ENCODE results near the gene RAB11B. TPM values are rescaled to one million over a fixed set of nuclear protein-coding genes. Genes with fewer than 3 reads are reported as not detected.

The RAB11B gene
- total RNA-seq, 1 donor from 2014 or later = 58.2 TPM

DNA sequence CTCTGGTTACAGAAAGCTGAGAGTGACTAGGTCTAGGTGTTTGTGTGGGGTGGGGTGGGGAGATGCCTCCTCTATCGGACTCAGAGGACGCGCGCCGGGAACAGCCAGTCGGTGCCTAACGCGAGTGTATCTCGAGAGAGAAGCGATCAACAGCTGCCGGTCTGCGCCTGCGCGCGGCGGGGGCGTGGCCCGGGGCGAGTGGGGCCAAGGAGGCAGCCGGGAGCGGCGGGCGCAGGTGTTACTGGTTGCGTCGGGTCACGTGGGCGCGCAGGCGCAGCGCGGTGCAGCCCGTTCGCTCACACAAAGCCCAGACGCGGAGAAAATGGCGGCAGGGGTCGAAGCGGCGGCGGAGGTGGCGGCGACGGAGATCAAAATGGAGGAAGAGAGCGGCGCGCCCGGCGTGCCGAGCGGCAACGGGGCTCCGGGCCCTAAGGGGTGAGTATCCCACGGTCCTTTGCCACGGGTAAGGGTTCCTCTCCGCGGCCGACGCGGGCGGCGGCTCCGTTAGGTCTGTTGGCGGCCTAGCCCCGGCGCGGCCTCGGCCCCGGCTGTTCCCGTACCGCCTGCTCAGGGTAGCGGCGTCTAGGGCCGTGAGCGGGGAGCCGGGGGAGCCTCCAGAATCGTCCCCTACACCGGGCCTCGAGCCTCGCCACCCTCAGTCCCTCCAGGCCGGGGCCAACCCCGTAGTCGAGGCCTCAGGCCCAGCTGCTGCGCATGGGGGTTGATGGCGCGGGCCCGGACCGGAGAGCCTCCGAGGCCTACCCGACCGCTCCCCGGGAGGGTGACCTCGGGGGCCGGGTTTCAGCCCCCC is 54.7 kb downstream of the RAB11B start, which contains the start of gene HNRNPM:
TSS of gene HNRNPM (plus strand) at position 299 of the 811 bp plus-strand sequence. CDS start at position 323, 24 bp downstream.
- Histone ChIP-seq H3K36me3 (ENCODE audit: control insufficient read depth, insufficient read depth, low read length) (no peaks in the 10 kb centered on the region), H3K4me3 (ENCODE audit: low read depth, low read length) (peak within 1 kb of the TSS; percentile 96), H3K27me3 (ENCODE audit: control insufficient read depth, insufficient read depth, low read length) (no peaks in the 10 kb centered on the region)
- peak; percentile 89 for DNase-seq (ENCODE audit: low read depth)
- TF ChIP-seq, protein P1, sequence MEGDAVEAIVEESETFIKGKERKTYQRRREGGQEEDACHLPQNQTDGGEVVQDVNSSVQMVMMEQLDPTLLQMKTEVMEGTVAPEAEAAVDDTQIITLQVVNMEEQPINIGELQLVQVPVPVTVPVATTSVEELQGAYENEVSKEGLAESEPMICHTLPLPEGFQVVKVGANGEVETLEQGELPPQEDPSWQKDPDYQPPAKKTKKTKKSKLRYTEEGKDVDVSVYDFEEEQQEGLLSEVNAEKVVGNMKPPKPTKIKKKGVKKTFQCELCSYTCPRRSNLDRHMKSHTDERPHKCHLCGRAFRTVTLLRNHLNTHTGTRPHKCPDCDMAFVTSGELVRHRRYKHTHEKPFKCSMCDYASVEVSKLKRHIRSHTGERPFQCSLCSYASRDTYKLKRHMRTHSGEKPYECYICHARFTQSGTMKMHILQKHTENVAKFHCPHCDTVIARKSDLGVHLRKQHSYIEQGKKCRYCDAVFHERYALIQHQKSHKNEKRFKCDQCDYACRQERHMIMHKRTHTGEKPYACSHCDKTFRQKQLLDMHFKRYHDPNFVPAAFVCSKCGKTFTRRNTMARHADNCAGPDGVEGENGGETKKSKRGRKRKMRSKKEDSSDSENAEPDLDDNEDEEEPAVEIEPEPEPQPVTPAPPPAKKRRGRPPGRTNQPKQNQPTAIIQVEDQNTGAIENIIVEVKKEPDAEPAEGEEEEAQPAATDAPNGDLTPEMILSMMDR (IDR thresholded peaks at IDR 0.05; ENCODE audit: insufficient read depth, low read length, poor library complexity, severe bottlenecking) = no peak

DNA sequence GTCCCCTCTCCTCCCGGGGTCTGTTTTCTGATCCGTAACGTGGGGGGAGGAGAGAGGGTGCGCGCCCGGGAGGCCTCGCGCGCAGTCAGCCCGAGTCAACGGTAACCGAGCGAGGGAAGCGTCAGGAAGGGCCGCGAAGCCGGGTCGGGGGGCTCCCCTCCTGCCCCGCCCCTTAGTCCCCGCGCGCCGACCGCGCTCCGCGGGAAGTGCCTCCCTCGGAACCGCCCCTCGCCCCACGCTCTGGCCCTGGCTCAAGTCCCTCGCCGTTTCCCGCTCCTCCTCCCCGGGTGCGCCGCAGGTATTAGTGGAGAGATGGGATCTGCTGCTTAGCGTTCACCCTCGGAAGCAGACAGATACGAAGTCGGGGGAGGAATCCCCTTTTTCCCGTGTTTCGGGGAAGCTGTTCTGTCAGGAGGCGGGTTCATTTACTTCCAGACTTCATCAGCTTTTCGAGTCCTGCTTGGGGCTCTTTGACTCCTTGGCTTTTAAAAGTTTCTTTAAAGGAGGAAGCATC is 55.4 kb downstream of the RAB11B start:
- Histone ChIP-seq H3K27me3 (ENCODE audit: control insufficient read depth, insufficient read depth, low read length) (no peaks in the 10 kb centered on the region), H3K36me3 (ENCODE audit: control insufficient read depth, insufficient read depth, low read length) (no peaks in the 10 kb centered on the region), H3K4me3 (ENCODE audit: low read depth, low read length) (peak overlapping the region; percentile 96)
- no peak for DNase-seq (ENCODE audit: low read depth)
- TF ChIP-seq, protein P1 (IDR thresholded peaks at IDR 0.05; ENCODE audit: insufficient read depth, low read length, poor library complexity, severe bottlenecking) = no peak

DNA sequence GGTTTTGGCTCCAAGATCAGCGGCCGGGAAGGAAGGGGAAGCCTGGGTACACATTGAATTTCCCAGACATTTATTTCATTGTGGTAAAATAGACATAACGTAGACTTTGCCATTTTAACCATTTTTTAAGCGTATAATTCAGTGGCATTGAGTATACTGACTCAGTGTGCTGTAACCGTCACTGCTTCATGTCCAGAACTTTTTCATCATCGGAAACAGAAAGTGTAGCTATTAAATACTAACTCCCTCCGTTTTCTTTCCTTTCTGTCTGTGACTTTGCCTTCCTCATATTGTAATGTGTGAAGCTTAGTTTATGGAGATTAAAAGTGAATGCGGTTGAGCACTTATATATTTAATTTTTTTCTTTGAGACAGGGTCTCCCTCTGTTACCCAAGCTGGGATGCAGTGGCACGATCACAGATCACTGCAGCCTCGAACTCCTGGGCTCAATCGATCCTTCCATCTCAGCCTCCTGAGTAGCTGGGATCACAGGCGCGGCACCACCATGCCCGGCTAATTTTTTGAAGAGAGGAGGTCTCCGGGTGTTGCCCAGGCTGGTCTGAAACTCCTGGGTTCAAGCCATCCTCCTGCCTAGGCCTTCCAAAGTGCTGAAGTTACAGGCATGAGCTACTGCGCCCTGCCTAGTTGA is 56.0 kb downstream of the RAB11B start:
- TF ChIP-seq, protein P1 (IDR thresholded peaks at IDR 0.05; ENCODE audit: insufficient read depth, low read length, poor library complexity, severe bottlenecking) = no peak
- DNase-seq (ENCODE audit: low read depth) = no peak
- Histone ChIP-seq H3K27me3 (ENCODE audit: control insufficient read depth, insufficient read depth, low read length) (no peaks in the 10 kb centered on the region), H3K36me3 (ENCODE audit: control insufficient read depth, insufficient read depth, low read length) (no peaks in the 10 kb centered on the region), H3K4me3 (ENCODE audit: low read depth, low read length) (peak overlapping the region; percentile 96)

DNA sequence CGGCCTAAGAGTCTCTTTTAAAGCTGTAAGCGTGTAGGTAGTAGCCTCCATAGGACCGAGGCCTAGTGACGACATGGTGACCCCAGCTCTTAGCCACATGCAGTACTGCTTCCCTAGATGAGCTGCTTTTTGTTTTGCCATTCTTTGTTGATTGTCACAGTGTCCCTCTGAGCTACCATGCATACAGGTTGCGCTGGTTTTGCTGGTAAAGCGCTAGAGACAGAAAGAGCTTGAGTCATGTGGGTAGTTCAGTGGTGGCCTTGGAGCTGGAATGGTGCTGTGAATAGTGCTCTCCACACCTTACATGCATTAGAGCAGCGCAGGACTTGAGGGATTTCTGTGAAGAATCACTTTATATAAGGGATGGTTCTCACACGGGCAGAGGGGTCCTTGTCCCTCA is 59.7 kb downstream of the RAB11B start:
- TF ChIP-seq, protein P1 (IDR thresholded peaks at IDR 0.05; ENCODE audit: insufficient read depth, low read length, poor library complexity, severe bottlenecking) = no peak
- Histone ChIP-seq H3K36me3 (ENCODE audit: control insufficient read depth, insufficient read depth, low read length) (no peaks in the 10 kb centered on the region), H3K4me3 (ENCODE audit: low read depth, low read length) (no peak overlapping the region), H3K27me3 (ENCODE audit: control insufficient read depth, insufficient read depth, low read length) (no peaks in the 10 kb centered on the region)
- no peak for DNase-seq (ENCODE audit: low read depth)

DNA sequence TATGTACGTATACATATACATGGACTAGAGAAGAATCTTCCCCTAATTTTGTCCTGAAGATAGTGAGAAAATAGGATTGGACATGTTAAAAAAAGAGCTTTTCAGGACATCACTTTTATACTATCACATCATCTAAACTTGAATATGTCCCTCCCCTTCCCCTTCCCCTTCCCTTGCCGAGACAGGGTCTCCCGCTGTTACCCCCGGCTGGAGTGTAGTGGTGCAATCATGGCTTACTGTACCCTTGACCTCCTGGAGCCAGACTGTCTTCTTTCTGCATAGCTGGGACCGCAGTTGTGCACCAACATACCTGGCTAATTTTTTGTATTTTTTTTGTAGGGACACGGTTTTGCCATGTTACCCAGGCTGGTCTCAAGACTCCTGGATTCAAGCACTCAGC is 61.2 kb downstream of the RAB11B start:
- no peak for DNase-seq (ENCODE audit: low read depth)
- H3K4me3 ChIP-seq (ENCODE audit: low read depth, low read length) = no peak overlapping the region
- TF ChIP-seq, protein P1 (IDR thresholded peaks at IDR 0.05; ENCODE audit: insufficient read depth, low read length, poor library complexity, severe bottlenecking) = no peak
- H3K36me3 ChIP-seq (ENCODE audit: control insufficient read depth, insufficient read depth, low read length) = no peaks in the 10 kb centered on the region
- no peaks in the 10 kb centered on the region for H3K27me3 ChIP-seq (ENCODE audit: control insufficient read depth, insufficient read depth, low read length)
